K562 (cell line): ENCODE data around the gene CERS1. TPM values are rescaled to one million over a fixed set of nuclear protein-coding genes. Genes with fewer than 3 reads are reported as not detected.
A peak's percentile ranks its signal among the peaks of the same experiment; 100 is the strongest.

Experiments used
- ATAC-seq: fragments of 200-7000 bp; cut with Tn5 transposase; 3 replicates; pipeline ENCODE4 v1.9.1; 2020; ENCODE audit warnings: moderate library complexity
- BruUV-seq: library from RNA; stranded (reverse); fragments of 400-500 nt; replicated peaks from 2 replicates; lab custom pipeline; 2021; lab: Mats Ljungman, UMichigan
- CTCF ChIA-PET: fragments of 300-600 bp; formaldehyde crosslinking; extraction: SDS; loops from one replicate; lab custom pipeline; 2021; ENCODE audit warnings: low intra/inter-chr PET ratio; lab: Yijun Ruan, JAX
- POLR2A ChIA-PET: fragments of 300-600, 350-650 bp; sonication (Branson Sonifier 250); formaldehyde crosslinking; extraction: SDS; loops from one replicate; lab custom pipeline; 2021; ENCODE audit warnings: antibody characterized with exemption, inconsistent platforms; lab: Yijun Ruan, JAX
- DNase-seq, 4 experiments: peaks; one replicate each; pipeline versions ENCODE4 v3.0.0 to v3.0.0-alpha.2; 2011 to 2018; ENCODE audit warnings: low spot score in 3 of 4, mixed read lengths in 3 of 4; ENCODE audit errors: extremely low read depth in 1 of 4
- FAIRE-seq: peaks from 2 replicates; lab custom pipeline; 2011; peaks lifted over from hg19 to GRCh38; lab: Jason Lieb, UNC
- H2AFZ ChIP-seq: 2 replicates; pipeline ENCODE4 v1.6.0; 2011; ENCODE audit warnings: low read depth, low read length, control low read depth, inconsistent platforms
- H3K27ac ChIP-seq: fragments of 200-600 bp; 3 replicates; pipeline ENCODE4 v1.8.0; 2011; ENCODE audit warnings: low read depth, mild to moderate bottlenecking, control low read depth, inconsistent platforms, low read length, moderate library complexity, mixed read lengths; ENCODE audit errors: extremely low read depth
- H3K27me3 ChIP-seq, 2 experiments: fragments of 300-600 bp in 1 of 2; 2 replicates in 1 of 2; 3 replicates in 1 of 2; pipeline versions ENCODE4 v1.6.0 to v1.8.0; 2011; ENCODE audit warnings: inconsistent platforms in 2 of 2, low read length in 2 of 2, mild to moderate bottlenecking in 1 of 2, mixed read lengths in 1 of 2, moderate library complexity in 1 of 2; ENCODE audit not compliant: control insufficient read depth in 2 of 2, insufficient read depth in 2 of 2
- H3K36me3 ChIP-seq: fragments of 300-600 bp; 3 replicates; pipeline ENCODE4 v1.8.0; 2011; ENCODE audit warnings: mild to moderate bottlenecking, low read length, inconsistent platforms; ENCODE audit not compliant: control insufficient read depth, insufficient read depth
- H3K4me1 ChIP-seq, 2 experiments: fragments of 200-600 bp in 1 of 2; replicated peaks in 1 of 2; 2 replicates in 1 of 2; 3 replicates in 1 of 2; pipeline versions ENCODE4 v1.5.1 to v1.8.0; 2011; ENCODE audit warnings: inconsistent platforms in 2 of 2, low read length in 2 of 2, mild to moderate bottlenecking in 1 of 2, mixed read lengths in 1 of 2, moderate library complexity in 1 of 2; ENCODE audit not compliant: control insufficient read depth in 2 of 2, insufficient read depth in 2 of 2
- H3K4me2 ChIP-seq: 2 replicates; pipeline ENCODE4 v1.6.1; 2011; ENCODE audit warnings: low read length, control low read depth, inconsistent platforms, mixed read lengths; ENCODE audit not compliant: insufficient read depth
- H3K4me3 ChIP-seq: fragments of 200-600 bp; sonication (generic), shearing (Covaris generic); 2 replicates; pipeline ENCODE4 v1.5.1; 2016; ENCODE audit warnings: control low read depth, inconsistent platforms
- H3K79me2 ChIP-seq: fragments of 200-600 bp; 3 replicates; pipeline ENCODE4 v1.8.0; 2011; ENCODE audit warnings: low read length, inconsistent platforms; ENCODE audit not compliant: control insufficient read depth, insufficient read depth
- H3K9ac ChIP-seq, 2 experiments: 2 replicates each; pipeline versions ENCODE4 v1.6.0 to v1.6.1; 2011; ENCODE audit warnings: low read depth in 2 of 2, low read length in 2 of 2, control low read depth in 1 of 2, inconsistent platforms in 1 of 2, mild to moderate bottlenecking in 1 of 2, mixed read lengths in 1 of 2; ENCODE audit not compliant: insufficient read depth in 1 of 2
- H3K9me1 ChIP-seq: one replicate; pipeline ENCODE4 v1.6.0; 2011; ENCODE audit warnings: inconsistent platforms, mild to moderate bottlenecking, low read length, moderate library complexity; ENCODE audit not compliant: control insufficient read depth, insufficient read depth
- H3K9me3 ChIP-seq: replicated peaks from 2 replicates; pipeline ENCODE4 v1.5.1; 2011; ENCODE audit warnings: low read depth, low read length, inconsistent platforms; ENCODE audit not compliant: control insufficient read depth, insufficient read depth
- H4K20me1 ChIP-seq: replicated peaks from 2 replicates; pipeline ENCODE4 v1.6.1; 2011; ENCODE audit warnings: low read length, inconsistent platforms, mixed read lengths; ENCODE audit not compliant: control insufficient read depth, insufficient read depth
- HDAC6 ChIP-seq: IDR thresholded peaks from 2 replicates; pipeline ENCODE4 v1.6.1; 2012; ENCODE audit warnings: low read depth, mild to moderate bottlenecking, control low read depth, inconsistent platforms, low read length, moderate library complexity
- HINFP ChIP-seq: fragments of 450-650 bp; conservative IDR thresholded peaks from 2 replicates; pipeline ENCODE4 v1.6.1; 2016; ENCODE audit warnings: missing genetic modification characterization, low read depth, mild to moderate bottlenecking, control low read depth, missing compliant biosample characterization
- WGBS: fragments of 100-300 bp; shearing (Covaris generic); methylation state at CpG from one replicate; pipeline ENCODE4 v1.1.6; 2016; ENCODE audit warnings: low coverage, mixed read lengths; ENCODE audit not compliant: insufficient coverage; ENCODE audit errors: missing lambda C conversion rate; 5-methylcytosine and 5-hydroxymethylcytosine counted together
- in situ Hi-C: fragments of 300-500 bp; cut with MboI; formaldehyde crosslinking; loops from 4 replicates; pipeline ENCODE4 v1.15.0; 2018; ENCODE audit warnings: inconsistent platforms, mixed read lengths
- intact Hi-C: fragments of 100-400 bp; cut with micrococcal nuclease; formaldehyde crosslinking; loops from 2 replicates; pipeline ENCODE4 v1.14.2; 2022
- polyA plus RNA-seq, 8 experiments: library from polyadenylated mRNA; depleted of rRNA in 4 of 8; stranded (reverse) in 5 of 8; unstranded in 3 of 8; fragments of >200 nt; fragmentation: Nextera tagmentation in 2 of 8; fragmentation: Illumina TruSeq in 1 of 8; extraction: Ambion mirVana in 2 of 8; extraction: Trizol in 1 of 8; gene quantifications; 2 replicates each; pipeline versions ENCODE4 v1.2.1 to v1.2.3, GENCODE V29; 2011 to 2014; ENCODE audit warnings: inconsistent platforms in 1 of 8, missing spikeins in 1 of 8
- total RNA-seq, 7 experiments: library from RNA; depleted of rRNA in 6 of 7; stranded (reverse); fragments of >200 nt in 6 of 7; fragmentation: Illumina TruSeq in 2 of 7; extraction: Trizol in 2 of 7; gene quantifications; 2 replicates each; pipeline versions ENCODE4 v1.2.1 to v1.2.3, GENCODE V29; 2011 to 2021; ENCODE audit warnings: low replicate concordance in 1 of 7

The CERS1 gene
- total and polyA plus RNA-seq, 9 of the 15 experiments (the other 6 are each of a cell fraction or from before 2014, with no cell fraction given) = 0.33 to 1.5 (median 0.86) TPM; not detected in 2

GRCh38 chr19:18896421-18896841 lies 473 bp upstream of the CERS1 start:
- peaks cover 3% of the 10 kb centered on the region for H3K9me1 ChIP-seq
- no peak for TF ChIP-seq HINFP
- 0 out of 2 replicates have a peak, but pooled peaks have one; percentile 30 for TF ChIP-seq HDAC6
- H3K27ac ChIP-seq = no peak overlapping the region
- 63% methylated on average over 11 of the region's 33 CpGs for WGBS
- intact Hi-C loops (loop anchor here (5.0 kb wide), 1 partner anchor 241 kb away; the partner anchor contains the start of gene TMEM161A), in situ Hi-C loops (no loop called here)
- CTCF ChIA-PET = interaction anchor here (1.7 kb wide), 1 partner anchor 90 kb away, joined by 11 read pairs; no protein-coding TSS in a partner anchor
- POLR2A ChIA-PET = interaction anchor here (1.0 to 1.4 kb wide), 2 partner anchors 10 to 23 kb away, joined by 3 to 4 read pairs; partner anchors contain the start of genes COPE and DDX49
- H3K4me3 ChIP-seq = no peak overlapping the region
- peaks cover 17% of the 10 kb centered on the region for H4K20me1 ChIP-seq
- no peak overlapping the region for H2AFZ ChIP-seq
- H3K9me3 ChIP-seq = no peaks in the 10 kb centered on the region
- no peak overlapping the region for H3K9ac ChIP-seq
- FAIRE-seq (no peak), DNase-seq (no peak), ATAC-seq (no peak)
- BruUV-seq = no TSS peak
- peaks cover 12 to 63% of the 10 kb centered on the region in 2 experiments for H3K4me1 ChIP-seq
- peaks cover 24% of the 10 kb centered on the region; the same call in 1 of the 3 replicates for H3K36me3 ChIP-seq
- H3K27me3 ChIP-seq = peaks cover 0 to 5% of the 10 kb centered on the region in 2 experiments; a peak in 1 of 5 replicates
- H3K79me2 ChIP-seq = no peaks in the 10 kb centered on the region
- no peak overlapping the region for H3K4me2 ChIP-seq
